ENCODE measurements around the gene CRYBG1. TPM values are rescaled to one million over a fixed set of nuclear protein-coding genes. Genes with fewer than 3 reads are reported as not detected.

The CRYBG1 gene
- total RNA-seq, 1 donor from 2014 or later, result 27.5 TPM

- no peaks in the 10 kb centered on the region for H3K9me3 Mint-ChIP-seq
- peak overlapping the region; percentile 45 for H3K27ac Mint-ChIP-seq
- H3K4me3 Mint-ChIP-seq (ENCODE audit: low read depth), result no peak overlapping the region
- DNase-seq (ENCODE audit: low spot score), result no peak
- intact Hi-C loops (cut with micrococcal nuclease), result no loop called here
- H3K36me3 Mint-ChIP-seq (ENCODE audit: low read depth), result peaks cover 91% of the 10 kb centered on the region
- H3K4me1 Mint-ChIP-seq (ENCODE audit: low read depth), result peaks cover 68% of the 10 kb centered on the region
- no peaks in the 10 kb centered on the region for H3K27me3 Mint-ChIP-seq (ENCODE audit: low read depth)
Observed at GRCh38 chr6:106530026-106530425, 169.5 kb downstream of the CRYBG1 start.

- Mint-ChIP-seq H3K27me3 (ENCODE audit: low read depth) (no peaks in the 10 kb centered on the region), H3K4me3 (ENCODE audit: low read depth) (no peak overlapping the region), H3K4me1 (ENCODE audit: low read depth) (peaks cover 68% of the 10 kb centered on the region), H3K9me3 (no peaks in the 10 kb centered on the region), H3K36me3 (ENCODE audit: low read depth) (peaks cover 91% of the 10 kb centered on the region), H3K27ac (no peak overlapping the region)
- intact Hi-C loops (cut with micrococcal nuclease), result no loop called here
- no peak for DNase-seq (ENCODE audit: low spot score)
Observed at GRCh38 chr6:106530502-106530901, 170.0 kb downstream of the CRYBG1 start.

DNA sequence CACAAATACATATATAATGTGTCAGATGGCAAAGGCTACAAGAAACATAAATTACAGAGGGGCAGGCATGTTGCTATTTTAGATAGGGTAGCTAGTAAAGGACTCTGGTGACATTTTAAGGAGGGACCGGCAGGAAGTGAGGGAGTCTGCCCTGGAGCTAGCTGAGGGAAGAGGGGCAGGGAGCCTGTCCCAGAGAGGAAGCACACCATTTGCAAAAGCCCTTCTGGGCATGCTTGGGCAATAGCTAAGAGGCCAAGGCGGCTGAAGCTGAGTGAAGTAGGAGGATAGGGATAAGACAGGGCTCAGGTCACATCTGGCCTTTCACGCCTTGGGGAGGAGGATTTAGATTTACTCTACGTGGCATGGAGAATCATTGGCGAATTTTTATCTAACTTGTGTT is 172.5 kb downstream of the CRYBG1 start:
- intact Hi-C loops (cut with micrococcal nuclease), result no loop called here
- Mint-ChIP-seq H3K27ac (peak overlapping the region; percentile 54), H3K4me1 (ENCODE audit: low read depth) (peaks cover 71% of the 10 kb centered on the region), H3K9me3 (no peaks in the 10 kb centered on the region), H3K27me3 (ENCODE audit: low read depth) (no peaks in the 10 kb centered on the region), H3K36me3 (ENCODE audit: low read depth) (peaks cover 92% of the 10 kb centered on the region), H3K4me3 (ENCODE audit: low read depth) (no peak overlapping the region)
- no peak for DNase-seq (ENCODE audit: low spot score)

DNA sequence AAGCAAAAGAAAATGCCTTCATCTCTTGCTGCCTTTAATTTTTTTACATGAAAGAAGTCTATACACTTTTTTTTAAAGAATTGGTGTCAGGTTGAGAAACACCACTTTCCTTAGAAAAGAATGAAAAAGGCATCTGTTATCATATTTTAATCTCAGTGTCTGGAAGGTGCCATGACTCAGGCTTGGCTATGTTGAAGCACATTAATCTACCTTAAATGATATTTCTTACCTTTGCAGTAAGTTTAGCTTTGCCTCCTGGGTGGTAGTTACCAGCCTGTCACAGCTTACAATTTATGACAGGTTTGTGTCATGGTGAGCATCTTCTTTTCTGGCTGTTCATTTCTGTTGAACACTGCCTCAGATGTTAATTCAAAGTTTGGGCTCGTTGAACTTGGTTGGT is 173.5 kb downstream of the CRYBG1 start:
- no peaks in the 10 kb centered on the region for H3K27me3 Mint-ChIP-seq (ENCODE audit: low read depth)
- H3K4me3 Mint-ChIP-seq (ENCODE audit: low read depth), result no peak overlapping the region
- no peaks in the 10 kb centered on the region for H3K9me3 Mint-ChIP-seq
- H3K4me1 Mint-ChIP-seq (ENCODE audit: low read depth), result peaks cover 73% of the 10 kb centered on the region
- intact Hi-C loops (cut with micrococcal nuclease), result loop anchor here (1.0 to 2.0 kb wide), 4 partner anchors 9 to 26 kb away; no protein-coding TSS in a partner anchor
- peaks cover 94% of the 10 kb centered on the region for H3K36me3 Mint-ChIP-seq (ENCODE audit: low read depth)
- peak overlapping the region; percentile 82 for H3K27ac Mint-ChIP-seq
- no peak for DNase-seq (ENCODE audit: low spot score)

DNA sequence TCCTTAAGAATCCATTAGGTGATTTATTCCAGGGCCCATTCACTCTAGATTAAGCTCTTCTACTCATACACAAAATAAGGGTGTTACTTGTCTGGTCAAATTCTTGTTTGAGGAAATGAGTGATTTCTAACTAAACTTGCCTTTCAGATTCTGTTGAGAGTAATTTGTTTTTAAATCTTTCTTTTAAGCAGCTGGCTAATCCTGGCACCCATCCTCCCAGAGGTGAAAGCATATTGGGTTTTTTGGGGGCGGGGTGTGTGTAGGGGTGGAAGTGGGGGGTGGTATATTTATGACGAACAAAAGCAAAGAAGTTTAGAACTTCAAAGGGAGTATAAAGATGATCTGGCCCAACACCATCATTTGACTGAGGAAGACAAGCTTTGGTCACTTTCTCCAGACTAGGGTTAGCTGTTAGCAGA is 174.1 kb downstream of the CRYBG1 start:
- Mint-ChIP-seq H3K9me3 (no peaks in the 10 kb centered on the region), H3K27me3 (ENCODE audit: low read depth) (no peaks in the 10 kb centered on the region), H3K4me1 (ENCODE audit: low read depth) (peaks cover 70% of the 10 kb centered on the region), H3K4me3 (ENCODE audit: low read depth) (peak overlapping the region; percentile 9), H3K27ac (peak overlapping the region; percentile 82), H3K36me3 (ENCODE audit: low read depth) (peaks cover 92% of the 10 kb centered on the region)
- no peak for DNase-seq (ENCODE audit: low spot score)
- intact Hi-C loops (cut with micrococcal nuclease), result loop anchor here (1.0 to 2.0 kb wide), 4 partner anchors 9 to 26 kb away; no protein-coding TSS in a partner anchor

- intact Hi-C loops (cut with micrococcal nuclease), result loop anchor here (2.0 kb wide), 1 partner anchor 18 kb away; no protein-coding TSS in a partner anchor
Observed at GRCh38 chr6:106535012-106535411, 174.5 kb downstream of the CRYBG1 start.

DNA sequence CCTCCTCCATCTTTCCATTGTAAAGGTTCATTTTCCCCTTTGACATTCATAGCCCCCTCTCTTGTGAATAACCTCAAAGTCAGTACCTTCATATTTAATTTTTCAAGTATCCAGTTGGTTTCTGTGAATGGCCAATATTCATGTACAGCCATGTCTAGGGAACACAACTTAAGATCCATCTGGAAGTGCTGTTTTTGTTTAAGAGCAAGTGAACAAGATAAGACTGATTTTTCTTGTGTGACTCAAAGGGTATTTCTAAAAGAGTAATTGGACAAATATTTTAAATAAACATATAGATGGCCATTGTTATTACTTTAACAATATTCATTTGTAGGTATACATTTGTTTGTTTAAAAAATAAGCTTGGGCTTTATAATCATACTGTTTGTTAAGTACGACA is 175.8 kb downstream of the CRYBG1 start:
- Mint-ChIP-seq H3K9me3 (no peaks in the 10 kb centered on the region), H3K4me1 (ENCODE audit: low read depth) (peaks cover 57% of the 10 kb centered on the region), H3K36me3 (ENCODE audit: low read depth) (peaks cover 81% of the 10 kb centered on the region), H3K27ac (no peak overlapping the region), H3K4me3 (ENCODE audit: low read depth) (no peak overlapping the region), H3K27me3 (ENCODE audit: low read depth) (no peaks in the 10 kb centered on the region)
- no peak for DNase-seq (ENCODE audit: low spot score)
- intact Hi-C loops (cut with micrococcal nuclease), result no loop called here

More at GRCh38 chr6:106535012-106535411, 174.5 kb downstream of the CRYBG1 start:
- Mint-ChIP-seq H3K27me3 (ENCODE audit: low read depth) (no peaks in the 10 kb centered on the region), H3K36me3 (ENCODE audit: low read depth) (peaks cover 91% of the 10 kb centered on the region), H3K4me1 (ENCODE audit: low read depth) (peaks cover 66% of the 10 kb centered on the region), H3K27ac (peak overlapping the region; percentile 82), H3K9me3 (no peaks in the 10 kb centered on the region), H3K4me3 (ENCODE audit: low read depth) (peak overlapping the region; percentile 9)
- DNase-seq (ENCODE audit: low spot score), result no peak

DNA sequence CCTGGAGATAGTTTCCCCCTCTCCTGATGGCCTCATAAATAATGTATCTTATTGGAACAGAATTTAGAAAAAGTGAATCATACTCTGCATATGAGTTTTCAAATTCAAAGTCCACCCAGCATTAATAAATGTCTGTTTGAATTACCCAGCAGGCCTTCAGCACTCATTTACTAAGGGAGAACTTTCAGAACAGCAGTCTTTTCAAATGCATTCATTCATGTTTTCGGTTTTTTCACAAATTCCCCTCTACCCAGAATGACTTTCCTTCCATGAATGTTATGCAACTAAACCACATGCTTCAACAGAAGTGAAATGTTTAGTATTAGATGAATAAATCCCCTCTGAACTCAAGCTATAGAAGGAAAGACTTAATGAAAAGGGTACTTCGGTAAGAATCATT is 176.3 kb downstream of the CRYBG1 start:
- Mint-ChIP-seq H3K27ac (no peak overlapping the region), H3K27me3 (ENCODE audit: low read depth) (no peaks in the 10 kb centered on the region), H3K4me1 (ENCODE audit: low read depth) (peaks cover 57% of the 10 kb centered on the region), H3K36me3 (ENCODE audit: low read depth) (peaks cover 79% of the 10 kb centered on the region), H3K4me3 (ENCODE audit: low read depth) (no peak overlapping the region), H3K9me3 (no peaks in the 10 kb centered on the region)
- intact Hi-C loops (cut with micrococcal nuclease), result no loop called here
- no peak for DNase-seq (ENCODE audit: low spot score)

- intact Hi-C loops (cut with micrococcal nuclease), result no loop called here
- Mint-ChIP-seq H3K36me3 (ENCODE audit: low read depth) (peaks cover 74% of the 10 kb centered on the region), H3K9me3 (no peaks in the 10 kb centered on the region), H3K4me3 (ENCODE audit: low read depth) (no peak overlapping the region), H3K27ac (peak overlapping the region; percentile 42), H3K27me3 (ENCODE audit: low read depth) (no peaks in the 10 kb centered on the region), H3K4me1 (ENCODE audit: low read depth) (peaks cover 52% of the 10 kb centered on the region)
- DNase-seq (ENCODE audit: low spot score), result no peak
Observed at GRCh38 chr6:106537662-106538061, 177.1 kb downstream of the CRYBG1 start.

DNA sequence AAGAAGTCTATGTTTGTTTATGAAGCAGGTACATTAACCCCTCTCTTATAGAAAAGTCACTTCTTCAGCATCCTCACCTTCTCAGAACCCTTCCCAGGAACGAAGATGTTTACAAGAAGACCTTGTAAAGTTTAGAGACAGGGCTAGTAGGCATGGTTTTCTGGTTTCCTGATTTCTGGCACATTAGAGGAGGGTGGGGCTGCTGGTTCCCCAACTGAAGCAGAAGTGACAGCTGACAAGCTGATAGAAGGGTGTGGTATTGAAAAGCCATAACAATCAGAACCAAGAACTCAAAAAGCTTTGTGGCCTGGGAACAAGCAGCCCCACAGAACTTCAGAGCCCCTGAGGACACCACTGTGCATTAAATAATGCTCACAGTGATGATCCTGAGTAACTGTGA is 177.6 kb downstream of the CRYBG1 start:
- Mint-ChIP-seq H3K9me3 (no peaks in the 10 kb centered on the region), H3K4me3 (ENCODE audit: low read depth) (no peak overlapping the region), H3K27me3 (ENCODE audit: low read depth) (no peaks in the 10 kb centered on the region), H3K27ac (no peak overlapping the region), H3K4me1 (ENCODE audit: low read depth) (peaks cover 48% of the 10 kb centered on the region), H3K36me3 (ENCODE audit: low read depth) (peaks cover 71% of the 10 kb centered on the region)
- intact Hi-C loops (cut with micrococcal nuclease), result no loop called here
- no peak for DNase-seq (ENCODE audit: low spot score)

DNA sequence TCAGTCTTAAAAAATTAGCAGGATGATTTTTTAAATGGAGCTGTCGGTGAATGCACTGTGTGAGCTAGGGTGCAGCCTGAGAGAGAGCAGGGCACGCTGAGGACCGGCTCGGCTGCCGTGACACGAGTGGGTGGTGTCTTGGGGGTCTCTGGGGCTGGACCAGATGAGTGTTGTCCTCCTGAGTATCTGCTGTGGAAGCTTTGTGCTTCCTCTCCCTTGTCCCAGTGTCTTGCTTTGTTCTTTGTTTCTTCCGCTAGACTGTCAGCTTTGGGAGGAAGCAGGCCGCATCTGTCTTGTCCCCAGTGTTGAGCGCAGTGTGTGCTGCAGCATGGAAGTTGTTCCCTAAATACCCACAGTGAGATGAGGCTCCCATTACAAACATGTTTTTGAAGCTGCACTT is 179.4 kb downstream of the CRYBG1 start:
- Mint-ChIP-seq H3K36me3 (ENCODE audit: low read depth) (peaks cover 72% of the 10 kb centered on the region), H3K4me1 (ENCODE audit: low read depth) (peaks cover 34% of the 10 kb centered on the region)

GRCh38 chr6:106540432-106540831 is 179.9 kb downstream of the CRYBG1 start:
- no peak overlapping the region for H3K27ac Mint-ChIP-seq
- DNase-seq (ENCODE audit: low spot score), result no peak
- no peak overlapping the region for H3K4me3 Mint-ChIP-seq (ENCODE audit: low read depth)
- H3K36me3 Mint-ChIP-seq (ENCODE audit: low read depth), result peaks cover 72% of the 10 kb centered on the region
- no peaks in the 10 kb centered on the region for H3K9me3 Mint-ChIP-seq
- intact Hi-C loops (cut with micrococcal nuclease), result no loop called here
- H3K4me1 Mint-ChIP-seq (ENCODE audit: low read depth), result peaks cover 30% of the 10 kb centered on the region
- H3K27me3 Mint-ChIP-seq (ENCODE audit: low read depth), result no peaks in the 10 kb centered on the region

More for the DNA sequence above, 179.4 kb downstream of the CRYBG1 start:
- DNase-seq (ENCODE audit: low spot score), result no peak
- Mint-ChIP-seq H3K4me3 (ENCODE audit: low read depth) (no peak overlapping the region), H3K27ac (peak overlapping the region; percentile 21), H3K27me3 (ENCODE audit: low read depth) (no peaks in the 10 kb centered on the region), H3K9me3 (no peaks in the 10 kb centered on the region)
- intact Hi-C loops (cut with micrococcal nuclease), result no loop called here

- H3K27me3 Mint-ChIP-seq (ENCODE audit: low read depth), result no peaks in the 10 kb centered on the region
- H3K27ac Mint-ChIP-seq, result no peak overlapping the region
- no peak overlapping the region for H3K4me3 Mint-ChIP-seq (ENCODE audit: low read depth)
- no peak for DNase-seq (ENCODE audit: low spot score)
- H3K4me1 Mint-ChIP-seq (ENCODE audit: low read depth), result peaks cover 30% of the 10 kb centered on the region
- H3K36me3 Mint-ChIP-seq (ENCODE audit: low read depth), result peaks cover 75% of the 10 kb centered on the region
- no peaks in the 10 kb centered on the region for H3K9me3 Mint-ChIP-seq
- intact Hi-C loops (cut with micrococcal nuclease), result no loop called here
Observed at GRCh38 chr6:106540907-106541306, 180.4 kb downstream of the CRYBG1 start.

DNA sequence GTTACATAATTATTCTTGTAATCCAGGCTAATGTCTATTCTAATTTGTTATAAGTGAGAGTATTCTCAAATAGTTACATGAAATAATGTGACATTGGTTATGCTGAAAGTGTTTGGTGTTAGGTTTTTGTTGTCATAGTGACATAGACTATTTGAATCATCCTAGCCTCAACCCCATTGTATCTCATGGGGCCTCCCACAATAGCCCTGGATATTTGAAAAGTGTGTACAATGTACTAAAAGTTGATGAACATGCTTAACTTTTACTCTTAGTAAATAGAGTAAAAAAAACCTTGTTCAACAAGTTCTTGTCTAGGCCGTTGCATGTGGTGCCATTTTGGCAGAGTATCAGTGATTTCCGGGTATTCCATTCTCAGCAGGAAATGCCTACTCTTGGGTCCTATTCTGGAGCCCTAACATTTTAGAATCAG is 185.8 kb downstream of the CRYBG1 start:
- no peak overlapping the region for H3K4me3 Mint-ChIP-seq (ENCODE audit: low read depth)
- H3K4me1 Mint-ChIP-seq (ENCODE audit: low read depth), result peaks cover 31% of the 10 kb centered on the region
- peak overlapping the region; percentile 78 for H3K27ac Mint-ChIP-seq
- peaks cover 3% of the 10 kb centered on the region for H3K9me3 Mint-ChIP-seq
- intact Hi-C loops (cut with micrococcal nuclease), result loop anchor here (2.0 kb wide), 1 partner anchor 25 kb away; no protein-coding TSS in a partner anchor
- peaks cover 85% of the 10 kb centered on the region for H3K36me3 Mint-ChIP-seq (ENCODE audit: low read depth)
- no peak for DNase-seq (ENCODE audit: low spot score)
- H3K27me3 Mint-ChIP-seq (ENCODE audit: low read depth), result no peaks in the 10 kb centered on the region

All from activated T-helper 2 cell treated with anti-CD3 and anti-CD28 coated beads, Interferon-gamma antibody, Interleukin-2, Interleukin-4, amounts not matched to agents 10 μg/mL and 5 μg/mL and 100 μg/mL, durations not matched to agents 14 hours and 24 hours and 36 hours (primary cell).